HG03439 (cell line): ENCODE measurements around the gene MTF2.

Experiments used
- ATAC-seq: cut with Tn5 transposase; IDR thresholded peaks from one replicate; pipeline ENCODE4 v1.9.1; 2021; ENCODE audit warnings: mild to moderate bottlenecking, moderate library complexity; ENCODE audit not compliant: unreplicated experiment

Gene MTF2

DNA sequence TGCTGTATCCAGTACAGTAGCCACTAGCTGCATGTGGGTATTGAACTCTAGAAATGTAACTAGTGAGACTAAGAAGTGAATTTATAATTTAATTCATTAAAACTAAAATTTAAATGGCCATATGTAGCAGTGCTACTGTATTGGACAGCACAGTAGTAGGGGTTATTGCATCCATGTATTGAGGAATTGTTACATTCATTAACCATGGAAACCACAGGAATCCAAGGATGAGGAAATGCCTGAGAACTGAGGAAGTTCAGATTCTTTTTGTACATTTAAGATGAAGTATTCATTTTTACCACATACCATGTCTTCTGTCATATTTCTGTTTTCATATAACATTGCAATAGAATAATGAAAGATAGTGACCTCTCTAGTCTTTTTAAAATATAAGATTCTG lies 2.6 kb downstream of the MTF2 start:
- no peak for ATAC-seq

DNA sequence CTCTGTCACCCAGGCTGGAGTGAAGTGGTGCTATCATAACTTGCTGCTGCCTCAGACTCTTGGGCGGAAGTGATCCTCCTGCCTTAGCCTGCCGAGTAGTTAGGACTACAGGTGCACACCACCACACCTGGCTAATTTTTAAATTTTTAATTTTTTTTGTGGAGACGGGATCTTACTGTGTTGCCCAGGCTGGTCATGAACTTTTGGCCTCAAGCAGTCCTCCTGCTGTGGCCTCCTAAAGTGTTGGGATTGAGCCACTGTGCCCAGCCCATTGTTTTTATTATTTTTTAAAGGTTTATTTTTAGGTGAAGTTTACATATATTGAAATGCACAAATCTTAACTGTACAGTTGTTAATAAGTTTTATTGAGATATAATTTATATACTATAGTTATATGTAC lies 3.2 kb downstream of the MTF2 start:
- no peak for ATAC-seq

DNA sequence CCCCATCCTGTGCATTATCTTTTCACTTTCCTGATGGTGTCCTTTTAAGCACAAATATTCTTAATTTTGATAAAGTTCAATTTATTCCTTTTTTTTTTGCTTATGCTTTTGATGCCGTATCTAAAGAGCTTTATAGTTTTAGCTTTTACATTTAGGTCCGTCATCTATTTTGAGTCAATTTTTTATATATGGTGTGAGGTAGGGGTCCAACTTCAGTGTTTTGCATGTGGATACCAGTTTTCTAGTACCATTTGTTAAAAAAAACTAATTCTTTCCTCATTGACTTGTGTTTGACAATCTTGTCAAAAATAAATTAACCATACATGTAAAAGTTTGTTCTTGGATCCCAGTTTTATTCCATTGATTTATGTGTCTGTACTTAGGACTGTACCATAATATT lies 4.9 kb downstream of the MTF2 start:
- no peak for ATAC-seq

DNA sequence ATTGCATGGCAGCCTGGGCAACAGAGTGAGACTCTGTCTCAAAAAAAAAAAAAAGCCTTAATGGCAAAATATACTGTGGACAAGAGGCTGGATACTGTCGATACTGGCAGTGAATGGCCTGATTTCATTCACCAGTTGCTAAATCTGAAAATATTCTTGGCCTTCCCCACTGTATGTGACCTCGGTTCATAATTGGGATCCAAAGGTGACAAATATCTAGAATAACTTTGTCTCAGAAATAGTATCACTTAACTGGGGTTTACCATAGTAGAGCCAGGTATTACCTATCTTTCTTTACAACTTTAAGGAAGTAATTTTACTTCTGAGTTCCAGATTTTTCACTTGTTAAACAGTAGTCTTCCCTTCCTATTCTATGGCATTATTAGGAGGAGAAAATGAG lies 8.4 kb downstream of the MTF2 start:
- ATAC-seq = no peak

DNA sequence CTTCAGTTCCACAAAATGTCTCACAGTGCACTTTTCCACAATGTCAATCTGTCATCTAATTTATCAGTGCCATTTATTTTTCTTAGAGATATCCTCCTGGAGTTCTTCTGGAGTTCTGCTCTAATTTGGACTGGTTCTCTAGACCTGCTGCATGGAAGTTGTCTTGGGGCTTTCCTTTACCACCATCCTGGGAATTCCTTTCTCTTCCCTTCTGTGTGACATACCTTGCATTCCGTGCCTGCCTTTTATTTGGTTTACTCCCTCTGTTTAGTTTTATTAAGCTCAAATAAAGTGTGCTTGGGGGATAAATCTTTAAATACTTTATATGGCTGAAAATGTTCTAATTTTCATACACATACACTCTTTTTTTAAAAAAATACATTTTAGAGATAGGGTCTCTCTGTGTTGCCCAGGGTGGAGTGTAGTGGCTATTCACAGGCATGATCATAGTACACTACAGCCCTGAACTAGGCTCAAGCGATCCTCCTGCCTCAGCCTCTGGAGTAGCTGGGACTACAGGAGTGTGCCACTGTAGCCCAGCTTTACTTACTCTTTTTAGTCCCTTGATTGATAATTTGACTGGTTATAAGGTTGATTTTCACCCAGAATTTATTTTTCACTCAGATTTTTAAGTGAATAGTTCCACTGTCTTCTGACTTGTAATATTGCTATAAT lies 14.4 kb downstream of the MTF2 start:
- no peak for ATAC-seq

DNA sequence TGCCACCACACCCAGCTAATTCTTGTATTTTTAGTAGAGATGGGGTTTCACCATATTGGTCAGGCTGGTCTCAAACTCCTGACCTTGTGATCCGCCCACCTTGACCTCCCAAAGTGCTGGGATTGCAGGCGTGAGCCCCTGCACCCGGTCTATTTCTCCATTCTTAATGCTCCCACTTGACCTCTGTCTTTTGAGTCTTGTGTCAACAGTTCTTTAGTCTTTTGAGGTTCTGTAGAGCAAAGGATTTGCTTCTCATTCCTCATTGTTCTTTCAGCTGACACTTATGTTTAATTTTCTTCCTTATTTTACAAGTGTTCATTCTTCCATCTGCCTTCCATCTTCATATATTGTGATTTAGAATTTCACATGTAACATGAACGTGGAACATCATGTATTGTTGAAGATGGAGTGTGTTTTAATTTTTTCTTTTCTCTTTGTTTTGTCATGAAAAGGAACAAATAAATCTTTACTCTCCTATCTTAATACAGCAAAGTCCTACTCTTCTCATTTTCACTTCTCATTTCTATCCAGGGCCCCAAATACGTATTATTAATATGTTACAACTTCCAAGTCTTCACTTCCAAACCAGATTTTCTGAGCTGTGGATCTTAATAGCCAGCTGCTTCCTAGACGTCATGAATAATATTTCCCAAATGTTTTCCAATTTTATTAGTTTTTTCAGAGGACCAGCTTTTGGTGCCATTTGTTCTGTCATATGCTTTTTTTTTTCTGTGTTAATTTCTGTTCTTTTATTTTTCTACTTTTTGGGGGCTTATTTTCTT lies 16.9 kb downstream of the MTF2 start:
- no peak for ATAC-seq

DNA sequence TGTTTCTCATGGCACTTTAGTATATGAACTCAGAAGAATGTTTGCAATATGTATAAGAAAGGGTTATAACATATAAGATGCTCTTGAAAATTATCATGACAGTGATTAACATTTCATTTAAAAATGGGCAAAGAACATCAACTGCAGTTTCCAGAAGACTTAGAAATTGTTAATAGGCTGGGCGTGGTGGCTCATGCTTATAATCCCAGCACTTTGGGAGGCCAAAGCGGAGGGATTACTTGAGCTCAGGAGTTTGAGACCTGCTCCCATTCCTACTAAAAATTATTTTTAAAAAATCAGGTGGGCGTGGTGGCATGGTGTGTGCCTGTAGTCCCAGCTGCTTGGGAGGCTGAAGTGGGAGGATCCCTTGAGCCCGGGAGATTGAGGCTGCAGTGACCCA lies 23.1 kb downstream of the MTF2 start:
- ATAC-seq = no peak

DNA sequence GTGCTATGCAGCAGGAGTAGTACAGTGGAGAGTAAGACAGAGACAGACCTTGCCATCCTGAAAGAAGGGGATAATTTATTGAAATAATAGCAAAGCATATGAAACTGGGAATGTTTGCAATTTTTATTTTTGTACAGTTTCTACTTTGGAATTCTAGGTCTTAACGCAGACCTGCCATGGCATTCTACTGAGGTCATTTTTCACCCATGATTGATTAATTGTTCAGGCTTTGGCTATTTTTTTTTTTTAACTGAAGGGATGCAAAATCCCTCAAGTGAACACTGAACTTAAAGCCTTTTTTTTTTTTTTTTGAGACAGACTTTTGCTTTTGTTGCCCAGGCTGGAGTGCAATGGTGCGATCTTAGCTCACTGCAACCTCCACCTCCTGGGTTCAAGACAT lies 27.1 kb downstream of the MTF2 start:
- no peak for ATAC-seq

DNA sequence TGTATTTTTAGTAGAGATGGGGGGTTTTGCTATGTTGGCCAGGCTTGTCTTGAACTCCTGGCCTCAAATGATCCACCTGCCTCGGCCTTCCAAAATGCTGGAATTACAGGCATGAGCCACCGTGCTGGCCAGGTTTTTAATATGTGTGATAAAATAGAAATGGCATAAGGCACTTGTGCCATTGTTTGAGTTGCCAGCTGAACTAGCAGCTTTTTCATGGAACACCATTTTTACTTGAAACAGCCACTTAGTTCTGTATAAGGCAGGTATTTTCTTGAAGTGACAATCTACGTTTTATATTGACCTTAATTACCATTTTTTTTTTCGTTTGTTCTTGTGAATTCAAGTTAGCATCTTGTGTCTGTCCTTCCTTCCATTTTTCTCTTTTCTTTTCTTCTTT lies 28.3 kb downstream of the MTF2 start:
- ATAC-seq = no peak

DNA sequence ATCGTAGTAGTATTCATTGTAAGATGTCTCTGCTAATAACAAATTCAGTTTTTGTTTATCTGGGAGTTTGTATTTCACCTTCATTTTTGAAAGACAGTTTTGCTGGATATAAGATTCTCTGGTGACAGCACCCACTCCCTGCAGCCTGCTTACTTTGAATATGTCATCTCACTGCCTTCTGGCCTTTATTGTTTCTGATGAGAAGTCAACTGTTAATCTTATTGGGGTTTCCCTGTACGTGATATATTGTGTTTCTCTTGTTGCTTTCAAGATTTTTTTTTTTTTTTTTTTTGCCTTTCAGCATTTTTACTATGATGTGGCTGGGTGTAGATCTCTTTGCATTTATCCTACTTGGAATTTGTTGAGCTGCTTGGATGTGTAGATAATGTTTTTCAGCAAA lies 29.3 kb downstream of the MTF2 start:
- ATAC-seq = no peak

DNA sequence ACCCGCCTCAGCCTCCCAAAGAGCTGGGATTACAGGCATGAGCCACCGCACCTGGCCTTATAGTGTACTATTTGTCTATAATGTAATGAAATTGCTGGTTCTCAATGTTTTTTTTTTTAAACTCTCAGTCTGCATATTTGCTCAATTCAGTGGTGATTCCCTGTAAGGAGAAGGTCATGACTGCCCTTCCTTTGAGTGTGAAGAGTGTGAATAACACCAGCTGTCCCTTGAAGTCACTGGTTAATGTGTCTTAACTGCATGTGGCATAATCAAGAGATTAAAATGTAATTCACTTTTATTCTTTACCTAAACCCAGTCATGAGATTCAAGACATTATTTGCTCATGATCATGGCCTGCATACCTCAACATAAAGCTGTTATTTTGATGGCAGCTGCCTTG lies 30.5 kb downstream of the MTF2 start:
- no peak for ATAC-seq

DNA sequence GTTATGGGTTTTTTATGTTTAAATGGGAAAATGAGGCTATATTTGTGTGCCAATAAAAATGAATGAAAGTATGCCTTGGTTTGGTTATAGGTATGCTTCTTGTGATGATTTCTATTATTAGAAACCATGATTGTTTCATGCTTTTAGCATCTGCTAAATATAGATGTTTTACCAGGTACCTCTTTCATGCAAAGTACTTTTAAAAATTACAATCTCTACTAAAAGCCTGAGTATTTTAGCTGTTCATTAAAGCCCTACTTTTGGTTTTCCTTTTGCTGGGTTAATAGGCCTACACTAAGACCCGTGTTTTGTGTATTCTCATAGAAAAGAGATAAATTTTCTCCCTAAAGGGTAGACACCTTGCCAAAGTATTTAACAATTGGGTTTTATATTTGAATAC lies 32.0 kb downstream of the MTF2 start:
- no peak for ATAC-seq

DNA sequence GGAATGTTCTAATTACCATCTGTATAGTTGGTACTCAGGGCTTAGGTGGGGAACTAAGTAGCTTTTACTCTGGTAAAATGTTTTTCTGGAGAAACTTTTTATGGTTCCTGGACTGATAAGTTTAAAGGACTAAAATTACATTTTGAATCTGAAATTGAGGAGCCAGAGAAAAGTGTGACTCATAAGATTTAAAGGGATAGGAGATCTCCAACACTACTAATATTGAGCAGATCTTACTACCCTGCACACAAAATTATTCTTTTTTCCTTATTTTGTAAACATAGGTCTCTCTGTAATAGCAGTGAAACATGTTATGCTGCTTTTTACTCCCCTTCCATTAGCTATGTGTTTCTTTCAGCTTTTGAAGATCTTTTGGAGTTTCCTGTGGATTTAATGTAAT lies 32.5 kb downstream of the MTF2 start:
- ATAC-seq = no peak

DNA sequence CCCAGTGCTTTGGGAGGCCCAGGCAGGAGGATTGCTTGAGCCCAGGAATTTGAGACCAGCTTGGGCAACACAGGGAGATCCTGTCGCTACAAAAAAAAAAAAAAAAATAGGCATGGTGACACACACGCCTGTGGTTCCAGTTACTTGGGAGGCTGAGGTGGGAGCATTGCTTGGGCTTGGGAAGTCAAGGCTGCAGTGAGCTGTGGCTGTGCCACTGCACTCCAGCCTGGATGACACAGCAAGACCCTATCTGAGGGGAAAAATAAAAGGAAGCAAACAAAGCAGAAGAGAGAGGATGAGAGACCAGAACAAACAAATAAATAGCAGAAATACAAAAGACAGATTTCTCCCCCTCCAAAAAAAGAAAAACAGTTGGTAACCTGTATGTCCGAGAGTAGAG lies 34.0 kb downstream of the MTF2 start:
- ATAC-seq = no peak

DNA sequence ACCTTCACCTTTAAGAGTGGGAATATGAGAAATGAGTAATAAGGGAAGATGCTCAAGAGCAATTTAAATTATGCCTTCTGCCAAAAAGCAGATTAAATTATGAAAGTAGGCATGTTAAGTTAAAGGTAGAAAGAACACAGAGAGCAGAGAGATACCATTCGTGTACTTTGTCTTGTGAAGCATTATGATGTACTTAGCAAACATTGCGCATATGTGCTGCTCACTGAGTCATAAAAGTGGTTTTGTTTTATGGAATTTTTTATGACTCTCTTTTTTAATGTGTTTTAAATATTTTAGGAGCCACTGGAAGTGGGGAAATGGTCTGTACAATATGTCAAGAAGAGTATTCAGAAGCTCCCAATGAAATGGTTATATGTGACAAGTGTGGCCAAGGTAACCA lies 35.3 kb downstream of the MTF2 start:
- no peak for ATAC-seq

DNA sequence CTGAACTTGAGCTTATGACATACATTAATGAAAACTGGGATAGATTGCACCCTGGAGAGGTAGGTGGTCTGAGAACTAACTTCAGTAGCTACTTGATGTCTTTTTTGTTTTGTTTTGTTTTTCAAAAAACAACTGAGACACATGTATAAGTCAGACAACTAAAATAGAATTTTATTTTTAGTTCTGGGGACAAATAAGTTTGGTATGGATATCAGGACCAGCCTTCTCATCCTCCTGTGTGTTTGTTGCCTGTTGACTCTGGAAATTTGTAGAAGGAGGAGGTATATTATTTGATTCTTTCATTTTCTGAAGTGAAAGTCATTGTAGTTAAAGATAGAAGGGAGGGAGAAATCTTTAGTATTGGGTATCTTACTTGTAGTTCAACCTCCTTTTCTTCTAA lies 41.5 kb downstream of the MTF2 start:
- ATAC-seq = no peak

DNA sequence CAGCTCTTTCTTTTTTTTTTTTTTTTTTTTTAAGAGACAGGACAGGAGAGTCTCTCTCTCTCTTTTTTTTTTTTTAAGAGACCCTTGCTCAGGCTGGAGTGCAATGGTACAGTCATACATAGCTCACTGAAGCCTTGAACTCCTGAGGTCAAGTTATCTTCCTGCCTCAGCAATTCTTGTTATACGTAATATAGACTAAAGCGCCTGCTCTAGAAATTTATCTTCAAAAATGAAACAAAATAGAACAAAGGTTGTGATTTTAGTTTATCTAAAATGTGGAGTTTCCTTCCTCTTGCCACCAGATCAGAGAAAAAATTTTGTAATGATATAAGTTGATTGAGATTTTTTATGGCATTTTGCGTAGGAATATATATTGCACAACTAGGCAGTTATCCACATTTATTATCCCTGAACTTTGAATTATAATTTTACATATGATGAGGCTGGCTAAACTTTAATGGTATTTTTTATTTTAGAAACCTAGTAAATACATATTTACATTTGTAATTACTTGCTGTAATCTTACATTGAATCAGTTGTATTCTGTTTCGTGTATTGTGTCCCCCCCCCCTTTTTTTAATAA lies 44.2 kb downstream of the MTF2 start:
- no peak for ATAC-seq

DNA sequence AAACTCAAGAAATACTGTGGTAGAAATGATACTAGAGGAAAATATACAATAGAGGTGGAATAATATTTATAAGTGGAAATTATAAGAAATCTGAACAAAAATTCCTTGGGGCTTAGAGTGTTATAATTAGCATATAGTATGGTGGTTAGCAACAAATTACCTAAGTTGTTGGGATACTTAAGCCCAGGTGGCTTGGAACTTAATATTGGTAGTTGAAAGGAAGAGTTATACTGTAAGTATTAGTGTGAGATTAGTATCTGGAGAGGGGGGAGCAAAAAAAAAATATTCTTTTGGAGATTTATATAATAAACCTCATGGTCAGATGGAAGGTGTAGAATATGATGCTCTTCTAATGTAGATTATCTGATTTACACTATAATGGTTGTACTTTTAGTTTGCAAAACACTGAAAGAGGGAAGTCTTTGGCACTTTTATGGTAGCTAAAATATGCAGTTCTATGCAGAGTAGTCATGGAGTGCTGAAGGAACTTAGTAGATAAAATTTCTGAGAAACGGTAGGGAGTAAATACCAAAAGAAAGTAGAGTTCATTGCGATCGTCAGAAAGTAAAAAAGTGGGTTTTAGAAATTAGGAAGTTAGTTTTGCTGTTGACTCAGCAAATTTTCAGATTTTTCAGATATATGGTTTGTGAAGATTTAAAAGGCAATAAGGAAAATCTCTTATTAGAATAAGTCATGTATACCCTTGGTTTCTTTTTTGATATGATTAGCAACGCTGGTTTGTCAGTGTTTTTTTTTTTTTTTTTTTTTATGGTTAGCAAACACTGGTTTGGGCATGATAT lies 45.7 kb downstream of the MTF2 start:
- ATAC-seq = no peak

DNA sequence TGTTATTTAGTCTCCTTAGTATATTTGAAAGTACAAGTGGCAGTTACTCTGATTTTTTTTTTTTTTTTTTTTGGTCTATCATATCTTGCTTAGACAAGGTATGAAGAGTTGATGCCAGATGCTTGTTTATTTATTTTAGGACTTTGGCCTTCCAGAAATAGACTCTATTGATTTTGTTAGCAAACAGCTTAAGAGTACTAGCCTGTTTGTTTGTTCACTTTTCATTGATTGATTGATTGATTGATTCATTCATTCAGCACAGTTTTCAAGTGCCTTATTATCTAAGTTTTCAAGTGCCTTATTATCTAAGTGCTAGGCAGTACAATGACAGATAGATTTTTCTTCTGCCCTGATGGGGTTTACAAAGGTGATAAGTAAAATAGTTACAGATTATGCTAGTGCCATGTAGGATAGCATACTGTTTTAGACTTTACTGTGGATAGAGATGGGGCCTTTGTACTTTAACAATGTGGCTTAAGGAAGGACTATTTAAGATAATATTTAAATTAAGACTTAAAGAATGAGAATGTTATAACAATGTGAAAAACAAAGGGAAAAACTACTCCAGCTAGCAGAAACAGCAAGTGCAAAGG lies 50.5 kb downstream of the MTF2 start:
- ATAC-seq = no peak

DNA sequence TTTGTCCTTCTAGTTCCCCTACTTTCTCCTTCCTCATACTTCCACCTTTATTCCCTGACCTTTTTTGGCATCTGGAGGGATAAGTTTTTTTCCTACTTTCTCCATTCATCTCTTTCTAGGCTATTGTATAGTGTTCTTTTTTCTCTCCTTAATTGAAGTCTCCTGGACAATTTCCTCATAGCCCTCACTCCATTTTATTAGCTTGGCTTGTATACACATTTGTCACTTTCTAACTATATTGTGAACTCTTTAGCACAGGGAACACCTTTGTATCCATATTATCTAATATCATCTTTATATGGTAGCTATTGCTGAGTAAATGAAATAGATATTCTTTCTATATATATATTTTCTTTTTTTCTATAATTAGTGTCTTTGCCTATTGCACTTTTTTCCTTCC lies 53.6 kb downstream of the MTF2 start:
- no peak for ATAC-seq

DNA sequence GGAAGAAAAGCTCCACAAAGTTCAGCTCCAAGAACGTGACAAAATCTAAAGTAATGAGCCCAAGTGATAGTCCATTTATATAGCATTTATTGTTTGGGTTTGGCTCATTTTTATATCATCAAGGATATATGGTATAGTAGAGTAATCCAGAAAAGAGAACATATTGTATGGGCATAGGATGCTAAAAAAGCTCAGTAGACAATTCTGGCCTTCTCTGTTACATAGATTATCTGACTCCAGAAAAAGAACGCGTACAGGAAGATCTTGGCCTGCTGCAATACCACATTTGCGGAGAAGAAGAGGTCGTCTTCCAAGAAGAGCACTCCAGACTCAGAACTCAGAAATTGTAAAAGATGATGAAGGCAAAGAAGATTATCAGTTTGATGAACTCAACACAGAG lies 57.4 kb downstream of the MTF2 start:
- no peak for ATAC-seq
